ENCODE data around the gene POLE3.

- no peak for TF ChIP-seq TSC22D4 (tag; IDR thresholded peaks at IDR 0.05)
- TF ChIP-seq, protein P1, sequence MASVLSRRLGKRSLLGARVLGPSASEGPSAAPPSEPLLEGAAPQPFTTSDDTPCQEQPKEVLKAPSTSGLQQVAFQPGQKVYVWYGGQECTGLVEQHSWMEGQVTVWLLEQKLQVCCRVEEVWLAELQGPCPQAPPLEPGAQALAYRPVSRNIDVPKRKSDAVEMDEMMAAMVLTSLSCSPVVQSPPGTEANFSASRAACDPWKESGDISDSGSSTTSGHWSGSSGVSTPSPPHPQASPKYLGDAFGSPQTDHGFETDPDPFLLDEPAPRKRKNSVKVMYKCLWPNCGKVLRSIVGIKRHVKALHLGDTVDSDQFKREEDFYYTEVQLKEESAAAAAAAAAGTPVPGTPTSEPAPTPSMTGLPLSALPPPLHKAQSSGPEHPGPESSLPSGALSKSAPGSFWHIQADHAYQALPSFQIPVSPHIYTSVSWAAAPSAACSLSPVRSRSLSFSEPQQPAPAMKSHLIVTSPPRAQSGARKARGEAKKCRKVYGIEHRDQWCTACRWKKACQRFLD (CRISPR knock-in tag; IDR thresholded peaks at IDR 0.05): no peak
- TF ChIP-seq TCF3 (CRISPR knock-in tag; IDR thresholded peaks at IDR 0.05): no peak
- TF ChIP-seq CTCF (IDR thresholded peaks at IDR 0.05 in 2 of 3, conservative IDR thresholded peaks at IDR 0.05 in 1 of 3; ENCODE audit: insufficient read depth in 2 of 3, low read depth in 1 of 3, low read length in 3 of 3): no peak
- no peak for TF ChIP-seq FOXK2 (conservative IDR thresholded peaks at IDR 0.05 in 1 of 2, IDR thresholded peaks at IDR 0.05 in 1 of 2; ENCODE audit: low read depth in 2 of 2)
- no peak for TF ChIP-seq ATF3 (IDR thresholded peaks at IDR 0.05)
- no peak for TF ChIP-seq ATF3 (CRISPR knock-in tag; conservative IDR thresholded peaks at IDR 0.05)
- TF ChIP-seq SMAD1 (IDR thresholded peaks at IDR 0.05; ENCODE audit: low read depth, low read length, partially characterized antibody): no peak
- no peak for TF ChIP-seq ZNF696 (CRISPR knock-in tag; conservative IDR thresholded peaks at IDR 0.05)
- TF ChIP-seq HDAC2 (IDR thresholded peaks at IDR 0.05): no peak
- no peak for TF ChIP-seq ZNF561 (CRISPR knock-in tag; conservative IDR thresholded peaks at IDR 0.05)
- TF ChIP-seq RNF219 (CRISPR knock-in tag; IDR thresholded peaks at IDR 0.05): no peak
- TF ChIP-seq EZH2 (IDR thresholded peaks at IDR 0.05; ENCODE audit: borderline replicate concordance, low read depth, low read length): no peak
- TF ChIP-seq POLR2A (conservative IDR thresholded peaks at IDR 0.05): no peak
Measured at GRCh38 chr9:113426701-113427100, 16.2 kb upstream of the POLE3 start.
